GM19351 (cell line): ENCODE results near the gene SH3PXD2B.

Experiments
- ATAC-seq: cut with Tn5 transposase; IDR thresholded peaks from one replicate; pipeline ENCODE4 v1.9.1; 2021; ENCODE audit warnings: mild to moderate bottlenecking, moderate library complexity; ENCODE audit not compliant: unreplicated experiment

Gene SH3PXD2B

GRCh38 chr5:172437445-172438318 is 16.6 kb downstream of the SH3PXD2B start:
- no peak for ATAC-seq

GRCh38 chr5:172436879-172437369 is 17.4 kb downstream of the SH3PXD2B start:
- ATAC-seq, result no peak

GRCh38 chr5:172436078-172436878 is 18.0 kb downstream of the SH3PXD2B start:
- no peak for ATAC-seq

- no peak for ATAC-seq
These were observed 18.8 kb downstream of the SH3PXD2B start for GRCh38 chr5:172435362-172436077.

GRCh38 chr5:172434251-172434650 is 20.1 kb downstream of the SH3PXD2B start:
- no peak for ATAC-seq

- ATAC-seq, result no peak
These were observed 20.8 kb downstream of the SH3PXD2B start for GRCh38 chr5:172433513-172433912.

GRCh38 chr5:172433071-172433470 is 21.3 kb downstream of the SH3PXD2B start:
- ATAC-seq, result no peak

GRCh38 chr5:172430354-172430753 is 24.0 kb downstream of the SH3PXD2B start:
- ATAC-seq, result no peak

- ATAC-seq, result no peak
These were observed 25.0 kb downstream of the SH3PXD2B start for GRCh38 chr5:172429201-172429940.

- no peak for ATAC-seq
These were observed 25.8 kb downstream of the SH3PXD2B start for GRCh38 chr5:172428224-172429166.

- no peak for ATAC-seq
These were observed 27.1 kb downstream of the SH3PXD2B start for GRCh38 chr5:172427202-172427601.

GRCh38 chr5:172426086-172426485 is 28.2 kb downstream of the SH3PXD2B start:
- no peak for ATAC-seq

- ATAC-seq, result no peak
These were observed 28.9 kb downstream of the SH3PXD2B start for GRCh38 chr5:172425402-172425801.

GRCh38 chr5:172424808-172425207 is 29.5 kb downstream of the SH3PXD2B start:
- ATAC-seq, result no peak

GRCh38 chr5:172424111-172424490 is 30.2 kb downstream of the SH3PXD2B start:
- ATAC-seq, result no peak

- ATAC-seq, result no peak
These were observed 30.8 kb downstream of the SH3PXD2B start for GRCh38 chr5:172423379-172424110.

- no peak for ATAC-seq
These were observed 32.1 kb downstream of the SH3PXD2B start for GRCh38 chr5:172422255-172422654.

GRCh38 chr5:172421020-172421419 is 33.3 kb downstream of the SH3PXD2B start:
- no peak for ATAC-seq
